ENCODE measurements around the gene GPC6.

GPC6 gene

GRCh38 chr13:94218537-94218936 lies 991.9 kb downstream of the GPC6 start:
- H3K4me3 ChIP-seq (replicated peaks; ENCODE audit: insufficient read depth, low read length) = no peak overlapping the region
- DNase-seq (ENCODE audit: low read depth in 1 of 2, low spot score in 1 of 2) = no peak
- no peaks in the 10 kb centered on the region for H3K27me3 ChIP-seq (ENCODE audit: insufficient read depth, poor library complexity, severe bottlenecking)
- H3K27ac ChIP-seq (replicated peaks) = no peak overlapping the region
- TF ChIP-seq POLR2AphosphoS5 (IDR thresholded peaks at IDR 0.05; ENCODE audit: low read depth) = no peak

- Histone ChIP-seq H3K27ac (replicated peaks) (no peak overlapping the region), H3K4me3 (replicated peaks; ENCODE audit: insufficient read depth, low read length) (no peak overlapping the region), H3K27me3 (ENCODE audit: insufficient read depth, poor library complexity, severe bottlenecking) (no peaks in the 10 kb centered on the region)
- no peak for TF ChIP-seq POLR2AphosphoS5 (IDR thresholded peaks at IDR 0.05; ENCODE audit: low read depth)
- TF ChIP-seq SPI1 (IDR thresholded peaks at IDR 0.05; ENCODE audit: borderline replicate concordance, low read depth) = no peak
- no peak for TF ChIP-seq GABPA (IDR thresholded peaks at IDR 0.05; ENCODE audit: low read depth)
- TF ChIP-seq CTCF (IDR thresholded peaks at IDR 0.05; ENCODE audit: insufficient read depth, low read length) = no peak
- no peak for TF ChIP-seq REST (IDR thresholded peaks at IDR 0.05; ENCODE audit: insufficient replicate concordance, low read depth)
- no peak for DNase-seq (ENCODE audit: low read depth in 1 of 2, low spot score in 1 of 2)
Measured at GRCh38 chr13:94218951-94219350, 992.3 kb downstream of the GPC6 start.

GRCh38 chr13:94224670-94225069 lies 998.1 kb downstream of the GPC6 start:
- Histone ChIP-seq H3K4me3 (replicated peaks; ENCODE audit: insufficient read depth, low read length) (no peak overlapping the region), H3K27me3 (ENCODE audit: insufficient read depth, poor library complexity, severe bottlenecking) (no peaks in the 10 kb centered on the region), H3K27ac (replicated peaks) (no peak overlapping the region)
- no peak for DNase-seq (ENCODE audit: low read depth in 1 of 2, low spot score in 1 of 2)
- TF ChIP-seq SPI1 (IDR thresholded peaks at IDR 0.05; ENCODE audit: borderline replicate concordance, low read depth) (no peak), POLR2AphosphoS5 (IDR thresholded peaks at IDR 0.05; ENCODE audit: low read depth) (no peak), GABPA (IDR thresholded peaks at IDR 0.05; ENCODE audit: low read depth) (no peak), CTCF (IDR thresholded peaks at IDR 0.05; ENCODE audit: insufficient read depth, low read length) (no peak), REST (IDR thresholded peaks at IDR 0.05; ENCODE audit: insufficient replicate concordance, low read depth) (no peak)

- TF ChIP-seq POLR2AphosphoS5 (IDR thresholded peaks at IDR 0.05; ENCODE audit: low read depth) (no peak), GABPA (IDR thresholded peaks at IDR 0.05; ENCODE audit: low read depth) (no peak), SPI1 (IDR thresholded peaks at IDR 0.05; ENCODE audit: borderline replicate concordance, low read depth) (no peak), REST (IDR thresholded peaks at IDR 0.05; ENCODE audit: insufficient replicate concordance, low read depth) (no peak), CTCF (IDR thresholded peaks at IDR 0.05; ENCODE audit: insufficient read depth, low read length) (no peak)
- DNase-seq (ENCODE audit: low read depth in 1 of 2, low spot score in 1 of 2) = no peak
- H3K4me3 ChIP-seq (replicated peaks; ENCODE audit: insufficient read depth, low read length) = no peak overlapping the region
- no peaks in the 10 kb centered on the region for H3K27me3 ChIP-seq (ENCODE audit: insufficient read depth, poor library complexity, severe bottlenecking)
- H3K27ac ChIP-seq (replicated peaks) = no peak overlapping the region
Measured at GRCh38 chr13:94227255-94227879, 1000.8 kb downstream of the GPC6 start.

Data from HL-60 (cell line).